Erythroblast (primary cell): ENCODE data around the gene GDI2.

Source experiments
- DNase-seq, 2 experiments: peaks; one replicate each; lab custom pipeline; 2025; lab: John Stamatoyannopoulos, UW
- GATA1 ChIP-seq: IDR thresholded peaks from 2 replicates; pipeline ENCODE4 v1.6.1; 2011; ENCODE audit warnings: low read depth, mild to moderate bottlenecking, control low read depth, low read length, moderate library complexity
- POLR2A ChIP-seq: IDR thresholded peaks from 2 replicates; pipeline ENCODE4 v1.6.1; 2011; ENCODE audit warnings: mild to moderate bottlenecking, low read length

The GDI2 gene

DNA sequence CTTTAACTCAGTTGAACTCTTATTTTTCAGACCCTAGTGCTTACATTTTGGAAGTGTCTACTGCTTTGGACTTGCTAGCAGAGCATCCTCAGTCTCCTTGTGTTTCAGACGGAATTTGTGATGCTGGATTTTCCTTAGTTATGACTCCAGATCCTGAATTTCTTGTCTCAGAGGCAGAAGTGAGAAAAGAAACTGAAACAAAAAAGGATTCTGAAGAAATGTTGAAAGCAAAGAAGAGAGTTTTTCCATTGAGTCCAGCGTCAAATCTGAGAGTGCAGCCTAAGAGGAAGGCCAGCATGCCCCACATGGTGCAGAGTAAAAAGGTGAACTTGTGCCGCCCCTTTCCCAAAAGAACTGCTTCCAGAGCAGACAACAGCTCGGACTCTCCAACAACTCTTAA lies 82.5 kb downstream of the GDI2 start:
- TF ChIP-seq POLR2A (no peak), GATA1 (no peak)

GRCh38 chr10:5723692-5724091 lies 89.5 kb downstream of the GDI2 start:
- TF ChIP-seq POLR2A (no peak), GATA1 (no peak)
- DNase-seq, result no peak

More for the DNA sequence above, 82.5 kb downstream of the GDI2 start:
- DNase-seq, result no peak

DNA sequence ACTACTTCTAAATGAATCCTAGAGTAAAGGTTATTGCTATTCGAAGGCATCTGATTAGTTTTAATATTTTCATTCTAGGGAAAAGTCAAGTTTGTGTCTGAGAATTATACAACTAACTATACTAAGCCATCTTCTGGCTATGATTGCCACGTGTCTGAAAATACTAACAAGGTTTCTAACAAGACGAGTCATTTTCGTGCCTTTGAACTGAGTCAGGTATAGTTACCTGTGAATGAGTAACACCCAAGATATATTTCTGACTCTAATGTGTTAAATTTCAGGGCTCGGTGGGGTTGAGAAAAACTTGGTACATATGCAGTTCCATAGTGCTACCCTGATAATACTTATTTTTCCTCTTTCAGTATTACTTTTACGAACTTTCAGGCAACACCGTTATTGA lies 93.1 kb downstream of the GDI2 start:
- TF ChIP-seq POLR2A, result no peak
- no peak for TF ChIP-seq GATA1
- DNase-seq, result no peak

GRCh38 chr10:5719546-5719945 lies 93.7 kb downstream of the GDI2 start:
- TF ChIP-seq POLR2A, result no peak
- DNase-seq, result no peak
